Hepatocyte (in vitro differentiated cells): ENCODE data around the gene ACO1. TPM values are rescaled to one million over a fixed set of nuclear protein-coding genes. Genes with fewer than 3 reads are reported as not detected.

Source experiments
- DNase-seq: peaks from one replicate; pipeline ENCODE4 v3.0.0-alpha.2; 2016; ENCODE audit warnings: low spot score
- H2AFZ ChIP-seq: fragments of 200-600 bp; sonication (generic); 2 replicates; pipeline ENCODE4 v1.6.0; 2016; ENCODE audit warnings: antibody characterized with exemption, mild to moderate bottlenecking
- H3K27ac ChIP-seq: fragments of 200-600 bp; sonication (generic); 2 replicates; pipeline ENCODE4 v1.5.1; 2016; ENCODE audit warnings: mild to moderate bottlenecking
- H3K27me3 ChIP-seq: fragments of 200-600 bp; sonication (generic); 2 replicates; pipeline ENCODE4 v1.6.1; 2016
- H3K36me3 ChIP-seq: fragments of 200-600 bp; sonication (generic); replicated peaks from 2 replicates; pipeline ENCODE4 v1.5.1; 2016; ENCODE audit warnings: low read depth; ENCODE audit not compliant: insufficient read depth
- H3K4me1 ChIP-seq: fragments of 200-600 bp; sonication (generic); 2 replicates; pipeline ENCODE4 v1.5.1; 2016; ENCODE audit warnings: mild to moderate bottlenecking, moderate library complexity; ENCODE audit not compliant: insufficient read depth
- H3K4me2 ChIP-seq: fragments of 200-600 bp; sonication (generic); 2 replicates; pipeline ENCODE4 v1.6.0; 2016
- H3K4me3 ChIP-seq: fragments of 200-600 bp; sonication (generic); 2 replicates; pipeline ENCODE4 v1.5.1; 2016; ENCODE audit warnings: mild to moderate bottlenecking
- H3K79me2 ChIP-seq: fragments of 200-600 bp; sonication (generic); 2 replicates; pipeline ENCODE4 v1.6.0; 2017; ENCODE audit warnings: mild to moderate bottlenecking
- H3K9me2 ChIP-seq: fragments of 200-600 bp; sonication (generic); replicated peaks from 2 replicates; pipeline ENCODE4 v1.6.0; 2017; ENCODE audit warnings: mild to moderate bottlenecking; ENCODE audit not compliant: insufficient read depth
- H3K9me3 ChIP-seq: fragments of 200-600 bp; sonication (generic); 2 replicates; pipeline ENCODE4 v1.5.1; 2016; ENCODE audit warnings: low read depth, mild to moderate bottlenecking
- H4K20me1 ChIP-seq: fragments of 200-600 bp; sonication (generic); 2 replicates; pipeline ENCODE4 v1.6.0; 2016; ENCODE audit warnings: mild to moderate bottlenecking; ENCODE audit not compliant: insufficient read depth, poor library complexity, severe bottlenecking
- CTCF ChIP-seq: fragments of 200-600 bp; sonication (generic); IDR thresholded peaks from 2 replicates; pipeline ENCODE4 v1.5.1; 2016; ENCODE audit warnings: antibody characterized with exemption, mild to moderate bottlenecking; ENCODE audit not compliant: poor library complexity
- EZH2 ChIP-seq: fragments of 200-600 bp; sonication (generic); IDR thresholded peaks from 2 replicates; pipeline ENCODE4 v1.6.1; 2016; ENCODE audit warnings: antibody characterized with exemption, mild to moderate bottlenecking, borderline replicate concordance
- EZH2phosphoT487 ChIP-seq: fragments of 200-600 bp; sonication (generic); IDR thresholded peaks from one replicate; pipeline ENCODE4 v1.6.1; 2018; ENCODE audit warnings: antibody characterized with exemption, mild to moderate bottlenecking, low read depth, moderate library complexity; ENCODE audit not compliant: unreplicated experiment, severe bottlenecking
- WGBS: methylation state at CpG from one replicate; pipeline ENCODE4 v1.1.6; 2016; ENCODE audit warnings: low lambda C conversion rate; ENCODE audit errors: missing lambda C conversion rate; 5-methylcytosine and 5-hydroxymethylcytosine counted together
- polyA plus RNA-seq: library from polyadenylated mRNA; unstranded; fragments of >200 nt; fragmentation: Nextera tagmentation; extraction: Ambion mirVana; gene quantifications from 2 replicates; pipeline ENCODE4 v1.2.1, GENCODE V29; 2016
- total RNA-seq: library from RNA; depleted of rRNA; stranded (reverse); fragments of >200 nt; gene quantifications from 2 replicates; pipeline ENCODE4 v1.2.3, GENCODE V29; 2014

The ACO1 gene
- total and polyA plus RNA-seq, 2 experiments from 2014 or later = 46.1 to 65.7 TPM

DNA sequence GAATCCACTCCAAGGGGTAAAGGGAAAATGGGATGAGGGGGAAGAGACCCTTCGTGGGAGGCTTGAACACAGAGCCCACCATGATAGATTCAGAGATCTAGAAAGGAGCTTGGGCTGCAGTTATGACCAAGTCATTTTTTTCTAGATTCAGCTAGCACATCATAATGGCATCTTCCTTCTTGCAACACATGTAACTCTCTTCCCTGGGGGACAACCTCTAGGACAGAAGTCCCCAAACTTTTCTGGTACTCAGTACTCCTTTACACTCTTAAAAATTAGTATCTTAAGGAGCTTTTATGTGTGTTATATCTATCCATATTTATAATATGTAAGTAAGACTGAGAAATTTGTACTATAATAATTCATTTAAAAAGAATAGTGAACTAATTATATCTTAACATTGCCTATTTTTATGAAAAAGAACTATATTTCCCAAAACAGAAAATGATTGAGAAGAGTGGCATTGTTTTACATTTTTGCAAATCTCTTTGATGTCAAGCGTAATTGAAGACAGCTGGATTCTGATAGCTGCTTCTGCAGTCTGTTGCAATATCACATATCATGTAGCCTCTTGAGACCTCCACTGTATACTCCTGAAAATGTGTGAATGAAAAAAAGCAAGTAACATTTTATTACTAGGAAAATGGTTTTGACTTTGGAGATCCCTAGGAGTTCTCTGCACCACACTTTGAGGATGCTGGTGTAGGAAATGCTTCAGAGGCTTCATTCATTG, 875 bp downstream of the ACO1 start:
- H3K9me2 ChIP-seq = no peaks in the 10 kb centered on the region
- H3K27ac ChIP-seq = peak overlapping the region; percentile 90
- peaks cover 51% of the 10 kb centered on the region for H3K79me2 ChIP-seq
- H2AFZ ChIP-seq = peak overlapping the region; percentile 87
- peak overlapping the region; percentile 85 for H3K4me2 ChIP-seq
- no peaks in the 10 kb centered on the region for H3K36me3 ChIP-seq
- no peaks in the 10 kb centered on the region for H4K20me1 ChIP-seq
- no peak for DNase-seq
- H3K4me1 ChIP-seq = peaks cover 10% of the 10 kb centered on the region
- peaks cover 10% of the 10 kb centered on the region for H3K27me3 ChIP-seq
- WGBS = 54% methylated on average over 2 of the region's 2 CpGs
- TF ChIP-seq EZH2 (no peak), CTCF (no peak), EZH2phosphoT487 (no peak)
- H3K9me3 ChIP-seq = no peaks in the 10 kb centered on the region
- peak overlapping the region; percentile 65 for H3K4me3 ChIP-seq

DNA sequence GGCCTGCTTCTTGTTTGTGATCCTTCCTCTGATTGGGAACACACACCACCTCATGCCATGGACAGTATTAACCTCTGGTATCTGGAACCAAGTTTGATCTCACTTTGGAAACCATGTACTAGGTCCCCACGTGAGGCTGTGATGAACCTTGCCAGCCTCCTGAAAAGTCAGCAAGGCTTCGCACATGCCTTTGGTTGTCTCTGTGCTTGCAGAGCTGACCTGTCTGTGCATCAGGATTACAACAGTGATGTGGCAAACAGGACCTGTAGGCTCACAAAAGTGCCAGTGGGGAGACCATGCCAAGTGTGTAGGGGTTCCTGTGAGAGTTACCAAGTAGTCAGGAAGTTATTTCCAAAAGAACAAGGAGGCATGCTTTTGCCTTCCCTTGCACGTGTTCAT, 1.4 kb downstream of the ACO1 start:
- Histone ChIP-seq H3K79me2 (peaks cover 56% of the 10 kb centered on the region), H3K4me1 (peaks cover 10% of the 10 kb centered on the region), H3K4me2 (peak overlapping the region; percentile 85), H3K27me3 (peaks cover 9% of the 10 kb centered on the region), H3K27ac (no peak overlapping the region), H3K4me3 (peak overlapping the region; percentile 65), H3K9me3 (no peaks in the 10 kb centered on the region), H3K36me3 (no peaks in the 10 kb centered on the region), H4K20me1 (peaks cover 2% of the 10 kb centered on the region), H3K9me2 (no peaks in the 10 kb centered on the region), H2AFZ (no peak overlapping the region)
- WGBS = 84% methylated on average over 3 of the region's 3 CpGs
- no peak for TF ChIP-seq EZH2phosphoT487
- TF ChIP-seq CTCF = no peak
- TF ChIP-seq EZH2 = no peak
- DNase-seq = no peak

- H3K27ac ChIP-seq = no peak overlapping the region
- peaks cover 10% of the 10 kb centered on the region for H3K4me1 ChIP-seq
- H3K9me2 ChIP-seq = no peaks in the 10 kb centered on the region
- no peaks in the 10 kb centered on the region for H3K36me3 ChIP-seq
- H3K4me2 ChIP-seq = no peak overlapping the region
- H4K20me1 ChIP-seq = peaks cover 4% of the 10 kb centered on the region
- H2AFZ ChIP-seq = no peak overlapping the region
- DNase-seq = no peak
- H3K27me3 ChIP-seq = peaks cover 3% of the 10 kb centered on the region
- peaks cover 70% of the 10 kb centered on the region for H3K79me2 ChIP-seq
- no peaks in the 10 kb centered on the region for H3K9me3 ChIP-seq
- no peak overlapping the region for H3K4me3 ChIP-seq
- 97% methylated on average over 1 of the region's 1 CpG for WGBS
- TF ChIP-seq CTCF = no peak
- TF ChIP-seq EZH2 = no peak
- no peak for TF ChIP-seq EZH2phosphoT487
These were observed 2.8 kb downstream of the ACO1 start for GRCh38 chr9:32387256-32387655.
